Spleen (tissue), 7 donors: ENCODE measurements around the gene MOK.

ENCODE experiments used
- POLR2A ChIP-seq, 3 donors: fragments of 450-650 bp; IDR thresholded peaks; one replicate each; pipeline ENCODE4 v1.5.1; 2017; ENCODE audit warnings: antibody characterized with exemption in 3 of 3, mild to moderate bottlenecking in 1 of 3
- POLR2AphosphoS5 ChIP-seq, 3 donors: sonication (generic); formaldehyde crosslinking; IDR thresholded peaks; one replicate each; pipeline ENCODE4 v1.5.1; 2017; ENCODE audit warnings: antibody characterized with exemption in 3 of 3
- TF ChIP-seq, protein P1 (sequence below), 11 experiments: fragments of 200-600 bp in 7 of 11; fragments of 450-650 bp in 4 of 11; sonication (generic) in 4 of 11; IDR thresholded peaks in 8 of 11; conservative IDR thresholded peaks in 3 of 11; 1 replicate in 7 of 11; 2 replicates in 4 of 11; pipeline versions ENCODE4 v1.4.0 to v1.8.0; 2016 to 2021; ENCODE audit warnings: antibody characterized with exemption in 11 of 11, inconsistent platforms in 4 of 11, mild to moderate bottlenecking in 1 of 11
- donor health status: DM: no; HTN: no; CAD: no; lungs with moderate emphysema.
- donor health status: DM: no; HTN: no; CAD: no.
- donor health status: DM: no; HTN: no; CAD: no.

DNA sequence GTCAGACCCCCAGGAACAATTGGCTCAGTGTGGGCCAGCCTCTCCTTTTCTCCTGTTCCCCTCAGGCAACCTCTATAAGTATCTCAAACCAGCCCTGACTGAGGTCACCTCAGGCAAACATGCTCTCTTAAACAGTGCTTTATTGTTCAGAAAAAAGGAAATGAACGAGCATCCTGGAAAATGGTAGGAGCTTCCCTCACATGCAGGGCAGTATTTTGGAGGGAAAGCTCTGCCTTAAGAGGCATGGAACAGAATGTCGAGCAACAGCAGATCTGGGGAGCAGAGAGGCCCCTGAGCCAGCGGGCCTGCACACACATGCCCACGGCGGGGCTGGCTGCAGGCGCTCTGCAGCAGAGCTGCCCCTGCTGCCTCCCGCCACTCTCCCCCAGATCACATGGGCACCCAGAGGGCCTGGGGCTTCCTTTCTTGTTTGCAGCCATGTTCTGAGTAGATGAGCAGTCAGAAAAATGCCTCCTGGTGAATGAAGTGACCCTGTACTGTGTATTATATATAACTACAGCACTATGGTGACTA lies 42.0 kb downstream of the MOK start:
- TF ChIP-seq, protein P1, sequence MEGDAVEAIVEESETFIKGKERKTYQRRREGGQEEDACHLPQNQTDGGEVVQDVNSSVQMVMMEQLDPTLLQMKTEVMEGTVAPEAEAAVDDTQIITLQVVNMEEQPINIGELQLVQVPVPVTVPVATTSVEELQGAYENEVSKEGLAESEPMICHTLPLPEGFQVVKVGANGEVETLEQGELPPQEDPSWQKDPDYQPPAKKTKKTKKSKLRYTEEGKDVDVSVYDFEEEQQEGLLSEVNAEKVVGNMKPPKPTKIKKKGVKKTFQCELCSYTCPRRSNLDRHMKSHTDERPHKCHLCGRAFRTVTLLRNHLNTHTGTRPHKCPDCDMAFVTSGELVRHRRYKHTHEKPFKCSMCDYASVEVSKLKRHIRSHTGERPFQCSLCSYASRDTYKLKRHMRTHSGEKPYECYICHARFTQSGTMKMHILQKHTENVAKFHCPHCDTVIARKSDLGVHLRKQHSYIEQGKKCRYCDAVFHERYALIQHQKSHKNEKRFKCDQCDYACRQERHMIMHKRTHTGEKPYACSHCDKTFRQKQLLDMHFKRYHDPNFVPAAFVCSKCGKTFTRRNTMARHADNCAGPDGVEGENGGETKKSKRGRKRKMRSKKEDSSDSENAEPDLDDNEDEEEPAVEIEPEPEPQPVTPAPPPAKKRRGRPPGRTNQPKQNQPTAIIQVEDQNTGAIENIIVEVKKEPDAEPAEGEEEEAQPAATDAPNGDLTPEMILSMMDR (IDR thresholded peaks at IDR 0.05 in 8 of 11, conservative IDR thresholded peaks at IDR 0.05 in 3 of 11) = no peak
- TF ChIP-seq POLR2A (IDR thresholded peaks at IDR 0.05) = no peak
- TF ChIP-seq POLR2AphosphoS5 (IDR thresholded peaks at IDR 0.05) = no peak
